Adrenal gland (tissue), 5 donors: ENCODE measurements around the gene OLFM2.

Experiments
- CTCF ChIP-seq, 6 experiments: fragments of 450-650 bp in 4 of 6; fragments of 200-600 bp in 2 of 6; sonication (generic) in 1 of 6; IDR thresholded peaks; 1 replicate in 5 of 6; 2 replicates in 1 of 6; pipeline versions ENCODE4 v1.5.1 to v1.8.0; 2016 to 2021; ENCODE audit warnings: antibody characterized with exemption in 6 of 6, mild to moderate bottlenecking in 2 of 6, moderate library complexity in 1 of 6
- POLR2A ChIP-seq, 2 donors: fragments of 450-650 bp; IDR thresholded peaks; one replicate each; pipeline ENCODE4 v1.6.1; 2017; ENCODE audit warnings: antibody characterized with exemption in 2 of 2, mild to moderate bottlenecking in 2 of 2, moderate library complexity in 1 of 2
- donor health status: DM: no; HTN: no; CAD: no.

GRCh38 chr19:9849791-9850190 lies 86.5 kb downstream of the OLFM2 start:
- TF ChIP-seq CTCF (IDR thresholded peaks at IDR 0.05) (no peak), POLR2A (IDR thresholded peaks at IDR 0.05) (no peak)
